HepG2 (cell line): ENCODE data around the gene VWCE. TPM values are rescaled to one million over a fixed set of nuclear protein-coding genes. Genes with fewer than 3 reads are reported as not detected.

Experiments
- ATAC-seq: fragments of 200-7000 bp; cut with Tn5 transposase; 3 replicates; pipeline ENCODE4 v1.9.1; 2020; ENCODE audit warnings: mild to moderate bottlenecking, moderate library complexity
- BruUV-seq: library from RNA; stranded (reverse); fragments of 400-500 nt; replicated peaks from 2 replicates; lab custom pipeline; 2021; lab: Mats Ljungman, UMichigan
- CTCF ChIA-PET: fragments of 300-600 bp; formaldehyde crosslinking; extraction: SDS; loops from one replicate; lab custom pipeline; 2021; ENCODE audit warnings: low total read pairs, inconsistent platforms, low intra/inter-chr PET ratio; lab: Yijun Ruan, JAX
- POLR2A ChIA-PET: fragments of 350-600 bp; sonication (Branson Sonifier 250); formaldehyde crosslinking; loops from one replicate; lab custom pipeline; 2020; ENCODE audit warnings: antibody characterized with exemption, inconsistent platforms; lab: Yijun Ruan, JAX
- DNase-seq: peaks from one replicate; pipeline ENCODE4 v3.0.0-alpha.2; 2015; ENCODE audit warnings: low spot score
- FAIRE-seq: peaks from 3 replicates; lab custom pipeline; 2011; peaks lifted over from hg19 to GRCh38; lab: Jason Lieb, UNC
- H2AFZ ChIP-seq: one replicate; pipeline ENCODE4 v1.6.1; 2011; ENCODE audit warnings: low read length, inconsistent platforms
- H3K27ac ChIP-seq: fragments of 300-600 bp; 3 replicates; pipeline ENCODE4 v1.8.0; 2011; ENCODE audit warnings: mixed run types, mild to moderate bottlenecking, mixed read lengths, low read length, inconsistent platforms; ENCODE audit not compliant: insufficient read depth; ENCODE audit errors: extremely low read length
- H3K27me3 ChIP-seq, 2 experiments: fragments of 200-600 bp in 1 of 2; 2 replicates in 1 of 2; 3 replicates in 1 of 2; pipeline versions ENCODE4 v1.6.0 to v1.8.0; 2011; ENCODE audit warnings: low read length in 2 of 2, mild to moderate bottlenecking in 2 of 2, moderate library complexity in 2 of 2, inconsistent platforms in 1 of 2; ENCODE audit not compliant: insufficient read depth in 2 of 2, control insufficient read depth in 1 of 2
- H3K36me3 ChIP-seq, 2 experiments: fragments of 200-600 bp in 1 of 2; replicated peaks in 1 of 2; 2 replicates in 1 of 2; 3 replicates in 1 of 2; pipeline versions ENCODE4 v1.5.1 to v1.8.0; 2011; ENCODE audit warnings: low read length in 2 of 2, inconsistent platforms in 1 of 2; ENCODE audit not compliant: insufficient read depth in 2 of 2, control insufficient read depth in 1 of 2
- H3K4me1 ChIP-seq: 2 replicates; pipeline ENCODE4 v1.5.1; 2012; ENCODE audit warnings: low read length, inconsistent platforms; ENCODE audit not compliant: insufficient read depth
- H3K4me2 ChIP-seq: 2 replicates; pipeline ENCODE4 v1.6.0; 2011; ENCODE audit warnings: low read depth, low read length, inconsistent platforms
- H3K4me3 ChIP-seq, 3 experiments: fragments of 200-600 bp in 1 of 3; sonication (generic), shearing (Covaris generic) in 1 of 3; replicated peaks in 1 of 3; 2 replicates each; pipeline ENCODE4 v1.5.1; 2011 to 2016; ENCODE audit warnings: low read length in 3 of 3, inconsistent platforms in 2 of 3, low read depth in 2 of 3, mild to moderate bottlenecking in 2 of 3, control low read depth in 1 of 3, mixed read lengths in 1 of 3; ENCODE audit not compliant: insufficient read depth in 1 of 3
- H3K79me2 ChIP-seq: one replicate; pipeline ENCODE4 v1.6.1; 2011; ENCODE audit warnings: low read length, inconsistent platforms; ENCODE audit not compliant: insufficient read depth
- H3K9ac ChIP-seq: 2 replicates; pipeline ENCODE4 v1.6.0; 2011; ENCODE audit warnings: mild to moderate bottlenecking, low read depth, low read length, inconsistent platforms; ENCODE audit not compliant: insufficient read depth
- H3K9me3 ChIP-seq: 2 replicates; pipeline ENCODE4 v1.5.1; 2012; ENCODE audit warnings: mild to moderate bottlenecking, low read length
- H4K20me1 ChIP-seq: 2 replicates; pipeline ENCODE4 v1.6.0; 2011; ENCODE audit warnings: inconsistent platforms, mild to moderate bottlenecking, low read length, moderate library complexity; ENCODE audit not compliant: insufficient read depth
- ATF7 ChIP-seq, 2 experiments: fragments of 450-650 bp in 1 of 2; sonication (generic) in 1 of 2; formaldehyde crosslinking in 1 of 2; IDR thresholded peaks; 2 replicates each; pipeline versions ENCODE4 v1.4.0 to v1.6.1; 2016 to 2020; ENCODE audit warnings: antibody characterized with exemption in 1 of 2, mild to moderate bottlenecking in 1 of 2, missing genetic modification reagents in 1 of 2
- FOXJ3 ChIP-seq: sonication (generic); formaldehyde crosslinking; IDR thresholded peaks from 2 replicates; pipeline ENCODE4 v1.4.0; 2020; ENCODE audit warnings: missing genetic modification reagents, mild to moderate bottlenecking, borderline replicate concordance
- REST ChIP-seq, 2 experiments: IDR thresholded peaks; 2 replicates each; pipeline ENCODE4 v1.6.1; 2011 to 2012; ENCODE audit warnings: low read length in 2 of 2, borderline replicate concordance in 1 of 2, low read depth in 1 of 2, mild to moderate bottlenecking in 1 of 2, moderate library complexity in 1 of 2
- TCF7 ChIP-seq: sonication (generic); IDR thresholded peaks from 2 replicates; pipeline ENCODE4 v1.6.1; 2016; ENCODE audit warnings: antibody characterized with exemption, low read depth
- WGBS: methylation state at CpG from one replicate; pipeline ENCODE4 v1.1.6; 2017; ENCODE audit warnings: low lambda C conversion rate; 5-methylcytosine and 5-hydroxymethylcytosine counted together
- in situ Hi-C: cut with HindIII; loops from 2 replicates; pipeline ENCODE4 v1.10.0; 2017; ENCODE audit warnings: low pct_unique_long_range_greater_than_20kb; ENCODE audit not compliant: extremely low pct_ligation_motif_present
- intact Hi-C: fragments of 100-400 bp; cut with micrococcal nuclease; formaldehyde crosslinking; loops from one replicate; pipeline ENCODE4 v1.10.0; 2022; ENCODE audit not compliant: unreplicated experiment
- polyA plus RNA-seq, 8 experiments: library from polyadenylated mRNA; depleted of rRNA in 3 of 8; stranded (reverse) in 7 of 8; unstranded in 1 of 8; fragments of >200 nt; fragmentation: Illumina TruSeq in 4 of 8; extraction: Trizol in 4 of 8; gene quantifications; 2 replicates each; pipeline versions ENCODE4 v1.2.1 to v1.2.3, GENCODE V29; 2011 to 2016; ENCODE audit warnings: low read depth in 4 of 8, missing spikeins in 1 of 8, mixed read lengths in 1 of 8; ENCODE audit not compliant: insufficient read depth in 1 of 8
- total RNA-seq, 5 experiments: library from RNA; depleted of rRNA; stranded (reverse); fragments of >200 nt; fragmentation: Illumina TruSeq; extraction: Trizol; gene quantifications; 2 replicates each; pipeline ENCODE4 v1.2.3, GENCODE V29; 2016; ENCODE audit warnings: low read depth in 1 of 5

VWCE gene
- total and polyA plus RNA-seq, 2 of the 13 experiments (the other 11 are each of a cell fraction or from before 2014, with no cell fraction given), result 27.6 to 58.3 TPM

DNA sequence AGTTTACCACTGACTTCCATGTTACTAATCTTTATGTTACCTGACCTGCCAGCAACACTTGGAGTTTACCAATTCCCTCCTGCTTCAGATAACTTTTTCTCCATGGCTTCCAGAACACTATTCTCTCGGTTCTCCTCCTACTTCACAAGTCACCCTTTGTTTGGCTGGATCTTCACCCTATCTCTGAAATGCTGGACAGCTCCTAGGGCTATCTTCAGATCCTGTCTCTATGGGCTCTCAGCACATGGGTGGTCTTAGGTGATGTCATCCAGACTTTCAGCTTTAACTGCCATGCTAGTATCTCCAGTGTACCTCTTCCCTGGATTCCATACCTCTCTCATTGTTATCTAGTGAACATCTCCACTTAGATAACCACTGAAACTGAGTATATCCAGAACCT lies 12.2 kb upstream of the VWCE start:
- Histone ChIP-seq H3K4me2 (no peak overlapping the region), H3K9ac (no peak overlapping the region), H3K79me2 (peaks cover 3% of the 10 kb centered on the region), H2AFZ (no peak overlapping the region), H3K4me1 (no peaks in the 10 kb centered on the region), H3K9me3 (no peaks in the 10 kb centered on the region), H3K36me3 (peaks cover 55 to 94% of the 10 kb centered on the region in 2 experiments), H3K27ac (no peak overlapping the region), H3K27me3 (no peaks in the 10 kb centered on the region), H3K4me3 (no peak overlapping the region), H4K20me1 (0 out of 2 replicates have a peak, but pooled peaks cover 6% of the 10 kb centered on the region)
- TF ChIP-seq REST (IDR thresholded peaks at IDR 0.05; ENCODE audit: borderline replicate concordance in 1 of 2, low read depth in 1 of 2, low read length in 2 of 2) (peak in 1 of 2 experiments; percentile 80; a peak in 3 of 4 replicates), ATF7 (IDR thresholded peaks at IDR 0.05) (0 out of 2 replicates have a peak, but pooled peaks have one; percentile 7), ATF7 (CRISPR knock-in tag; IDR thresholded peaks at IDR 0.05) (no peak), TCF7 (no peak), FOXJ3 (CRISPR knock-in tag) (no peak)
- no TSS peak for BruUV-seq
- 92% methylated on average over 1 of the region's 1 CpG for WGBS
- CTCF ChIA-PET, result no interaction called here
- ATAC-seq, result no peak
- in situ Hi-C loops (no loop called here), intact Hi-C loops (no loop called here)
- DNase-seq, result no peak
- FAIRE-seq, result no peak
- POLR2A ChIA-PET, result no interaction called here
